Measurements from ENCODE around the gene FAM187B.
"Not testable (repeated sequence)": the region's sequence is repeated elsewhere in the genome, so short reads cannot be mapped to it uniquely, and the experiment has no call there.

Gene FAM187B

GRCh38 chr19:35202722-35203688 lies 25.5 kb downstream of the FAM187B start:
- no peak overlapping the region for H3K4me3 ChIP-seq (ENCODE audit: low read length)
- H4K20me1 ChIP-seq (ENCODE audit: insufficient read depth, low read length) = no peaks in the 10 kb centered on the region
- no peak overlapping the region for H2AFZ ChIP-seq (ENCODE audit: low read depth, low read length)
- TF ChIP-seq EZH2phosphoT487 (IDR thresholded peaks at IDR 0.05; ENCODE audit: low read depth) = no peak
- TF ChIP-seq CTCF (IDR thresholded peaks at IDR 0.05; ENCODE audit: low read depth, low read length) = no peak
- no peaks in the 10 kb centered on the region for H3K36me3 ChIP-seq (replicated peaks; ENCODE audit: low read depth, low read length)
- no peak overlapping the region for H3K27ac ChIP-seq (ENCODE audit: low read length)
- H3K9ac ChIP-seq (ENCODE audit: low read length) = no peak overlapping the region
- no peak overlapping the region for H3K4me2 ChIP-seq (ENCODE audit: low read length)
- peaks cover 9% of the 10 kb centered on the region; the same call in 1 of the 2 replicates for H3K9me3 ChIP-seq (ENCODE audit: insufficient read depth, low read length)
- H3K27me3 ChIP-seq (ENCODE audit: low read depth, low read length) = peaks cover 10% of the 10 kb centered on the region; the same call in 1 of the 2 replicates
- peaks cover 36% of the 10 kb centered on the region for H3K4me1 ChIP-seq (ENCODE audit: low read length)
- no peaks in the 10 kb centered on the region for H3K79me2 ChIP-seq (ENCODE audit: low read length)

GRCh38 chr19:35199481-35199880 lies 29.1 kb downstream of the FAM187B start:
- Histone ChIP-seq H3K27me3 (ENCODE audit: low read depth, low read length) (peaks cover 10% of the 10 kb centered on the region; the same call in 1 of the 2 replicates), H3K4me2 (ENCODE audit: low read length) (no peak overlapping the region), H3K27ac (ENCODE audit: low read length) (no peak overlapping the region), H3K79me2 (ENCODE audit: low read length) (no peaks in the 10 kb centered on the region), H3K4me1 (ENCODE audit: low read length) (peaks cover 8% of the 10 kb centered on the region), H3K36me3 (replicated peaks; ENCODE audit: low read depth, low read length) (no peaks in the 10 kb centered on the region), H4K20me1 (ENCODE audit: insufficient read depth, low read length) (no peaks in the 10 kb centered on the region), H2AFZ (ENCODE audit: low read depth, low read length) (no peak overlapping the region), H3K9me3 (ENCODE audit: insufficient read depth, low read length) (no peaks in the 10 kb centered on the region), H3K9ac (ENCODE audit: low read length) (no peak overlapping the region), H3K4me3 (ENCODE audit: low read length) (no peak overlapping the region)
- no peak for TF ChIP-seq CTCF (IDR thresholded peaks at IDR 0.05; ENCODE audit: low read depth, low read length)

- H3K9me3 ChIP-seq (ENCODE audit: insufficient read depth, low read length); H3K27me3 ChIP-seq (ENCODE audit: low read depth, low read length); H3K9ac ChIP-seq (ENCODE audit: low read length); H3K79me2 ChIP-seq (ENCODE audit: low read length); H3K27ac ChIP-seq (ENCODE audit: low read length); H4K20me1 ChIP-seq (ENCODE audit: insufficient read depth, low read length); H3K4me1 ChIP-seq (ENCODE audit: low read length); H2AFZ ChIP-seq (ENCODE audit: low read depth, low read length); H3K36me3 ChIP-seq (replicated peaks; ENCODE audit: low read depth, low read length); H3K4me3 ChIP-seq (ENCODE audit: low read length); H3K4me2 ChIP-seq (ENCODE audit: low read length): not testable (repeated sequence)
Observed at GRCh38 chr19:35196861-35197260, 31.7 kb downstream of the FAM187B start.

- Histone ChIP-seq H2AFZ (ENCODE audit: low read depth, low read length) (no peak overlapping the region), H3K4me2 (ENCODE audit: low read length) (no peak overlapping the region), H3K9ac (ENCODE audit: low read length) (no peak overlapping the region), H3K9me3 (ENCODE audit: insufficient read depth, low read length) (peaks cover 4% of the 10 kb centered on the region; the same call in 1 of the 2 replicates), H3K27ac (ENCODE audit: low read length) (no peak overlapping the region), H3K4me1 (ENCODE audit: low read length) (no peaks in the 10 kb centered on the region), H4K20me1 (ENCODE audit: insufficient read depth, low read length) (no peaks in the 10 kb centered on the region), H3K79me2 (ENCODE audit: low read length) (no peaks in the 10 kb centered on the region), H3K36me3 (replicated peaks; ENCODE audit: low read depth, low read length) (no peaks in the 10 kb centered on the region), H3K4me3 (ENCODE audit: low read length) (no peak overlapping the region), H3K27me3 (ENCODE audit: low read depth, low read length) (peaks cover 10% of the 10 kb centered on the region; the same call in 1 of the 2 replicates)
- TF ChIP-seq EZH2phosphoT487 (IDR thresholded peaks at IDR 0.05; ENCODE audit: low read depth) = no peak
- TF ChIP-seq CTCF (IDR thresholded peaks at IDR 0.05; ENCODE audit: low read depth, low read length) = no peak
Observed at GRCh38 chr19:35195830-35196229, 32.7 kb downstream of the FAM187B start.

All from OCI-LY3 (cell line).